Cardiac septum (tissue), 1 donor: ENCODE data around the gene TPGS1. TPM values are rescaled to one million over a fixed set of nuclear protein-coding genes. Genes with fewer than 3 reads are reported as not detected.
A peak's percentile ranks its signal among the peaks of the same experiment; 100 is the strongest.

ENCODE experiments used
- DNase-seq: peaks from one replicate; pipeline ENCODE4 v3.0.0-alpha.2; 2020; ENCODE audit warnings: low spot score
- intact Hi-C: fragments of 100-400 bp; cut with DNase I; formaldehyde crosslinking; loops from one replicate; pipeline ENCODE4 v1.14.0; 2022
- total RNA-seq: library from RNA; stranded (reverse); fragmentation: NEBNext Ultra II Directional; extraction: Animal tissue kit (Norgen Biotek cat#: 25700); gene quantifications from one replicate; pipeline ENCODE4 v1.2.1, GENCODE V29; 2021
- donor health status: DM: no; HTN: no; CAD: no.

Gene TPGS1
- total RNA-seq, 1 donor from 2014 or later = 11.2 TPM

GRCh38 chr19:512547-513365 lies 5.5 kb downstream of the TPGS1 start:
- intact Hi-C loops = no loop called here
- DNase-seq = no peak

- no peak for DNase-seq
These were observed 6.3 kb downstream of the TPGS1 start for GRCh38 chr19:513368-514165.

GRCh38 chr19:514166-514663 lies 6.9 kb downstream of the TPGS1 start:
- DNase-seq = no peak
- intact Hi-C loops = no loop called here

More at GRCh38 chr19:513368-514165, 6.3 kb downstream of the TPGS1 start:
- intact Hi-C loops = no loop called here

GRCh38 chr19:517721-518597 lies 10.7 kb downstream of the TPGS1 start:
- DNase-seq = no peak
- intact Hi-C loops = no loop called here

- no peak for DNase-seq
- intact Hi-C loops = no loop called here
These were observed 11.4 kb downstream of the TPGS1 start for GRCh38 chr19:518598-519231.

- intact Hi-C loops = no loop called here
- no peak for DNase-seq
These were observed 12.2 kb downstream of the TPGS1 start for GRCh38 chr19:519449-519865.

GRCh38 chr19:522726-523125 lies 15.4 kb downstream of the TPGS1 start:
- intact Hi-C loops = no loop called here

GRCh38 chr19:524062-524674 lies 16.9 kb downstream of the TPGS1 start:
- DNase-seq = no peak
- intact Hi-C loops = no loop called here

More at GRCh38 chr19:522726-523125, 15.4 kb downstream of the TPGS1 start:
- no peak for DNase-seq

- intact Hi-C loops = no loop called here
These were observed 17.7 kb downstream of the TPGS1 start for GRCh38 chr19:525029-525428.

GRCh38 chr19:525857-526419 lies 18.6 kb downstream of the TPGS1 start:
- DNase-seq = no peak
- intact Hi-C loops = no loop called here

More at GRCh38 chr19:525029-525428, 17.7 kb downstream of the TPGS1 start:
- no peak for DNase-seq

GRCh38 chr19:530134-531008 lies 23.1 kb downstream of the TPGS1 start:
- intact Hi-C loops = loop anchor here (5.0 kb wide), 1 partner anchor 42 kb away; the partner anchor contains the start of gene BSG
- no peak for DNase-seq

- intact Hi-C loops = loop anchor here (5.0 kb wide), 1 partner anchor 41 kb away; the partner anchor contains the start of gene BSG
- peak; percentile 91 for DNase-seq
These were observed 23.9 kb downstream of the TPGS1 start for GRCh38 chr19:531009-531752.

- no peak for DNase-seq
- intact Hi-C loops = loop anchor here (5.0 kb wide), 1 partner anchor 40 kb away; the partner anchor contains the start of gene BSG
These were observed 24.7 kb downstream of the TPGS1 start, which contains the start of gene CDC34 for GRCh38 chr19:531753-532560. Gene CDC34, plus strand, starts transcription at chr19:531760. Its CDS starts 172 bp downstream, at chr19:531932.

GRCh38 chr19:532561-533363 lies 25.5 kb downstream of the TPGS1 start:
- peak; percentile 88 for DNase-seq
- intact Hi-C loops = loop anchor here (5.0 kb wide), 1 partner anchor 40 kb away; the partner anchor contains the start of gene BSG
